SJCRH30 (cell line): ENCODE results near the gene MRPS34. TPM values are rescaled to one million over a fixed set of nuclear protein-coding genes. Genes with fewer than 3 reads are reported as not detected.

Experiments used
- DNase-seq, 2 experiments: peaks; one replicate each; pipeline ENCODE4 v3.0.0-alpha.2; 2015 to 2020
- H3K27ac ChIP-seq: fragments of 250-450 bp; sonication (Bioruptor Pico); 2 replicates; pipeline ENCODE4 v1.5.1; 2020; ENCODE audit warnings: mild to moderate bottlenecking, moderate library complexity
- H3K27me3 ChIP-seq: fragments of 250-450 bp; sonication (Bioruptor Pico); 2 replicates; pipeline ENCODE4 v1.5.1; 2020; ENCODE audit warnings: mild to moderate bottlenecking, moderate library complexity
- H3K36me3 ChIP-seq: fragments of 250-450 bp; sonication (Bioruptor Pico); 2 replicates; pipeline ENCODE4 v1.5.1; 2020; ENCODE audit warnings: mild to moderate bottlenecking, moderate library complexity
- H3K4me1 ChIP-seq: fragments of 250-450 bp; sonication (Bioruptor Pico); 2 replicates; pipeline ENCODE4 v1.5.1; 2020; ENCODE audit warnings: mild to moderate bottlenecking, moderate library complexity
- H3K4me3 ChIP-seq: fragments of 250-450 bp; sonication (Bioruptor Pico); 2 replicates; pipeline ENCODE4 v1.5.1; 2020; ENCODE audit warnings: mild to moderate bottlenecking, moderate library complexity
- H3K9me3 ChIP-seq: fragments of 250-450 bp; sonication (Bioruptor Pico); replicated peaks from 2 replicates; pipeline ENCODE4 v1.5.1; 2020; ENCODE audit warnings: mild to moderate bottlenecking, moderate library complexity
- total RNA-seq: library from RNA; depleted of rRNA; stranded (reverse); fragments of >200 nt; shearing (Covaris generic); gene quantifications from 2 replicates; pipeline ENCODE4 v1.2.3, GENCODE V29; 2014; rRNA removed

MRPS34 gene
- total RNA-seq, 1 experiment from 2014 or later = 55.3 TPM

- Histone ChIP-seq H3K36me3 (peaks cover 17% of the 10 kb centered on the region), H3K27me3 (no peaks in the 10 kb centered on the region), H3K27ac (no peak overlapping the region), H3K4me3 (no peak overlapping the region), H3K4me1 (no peaks in the 10 kb centered on the region), H3K9me3 (no peaks in the 10 kb centered on the region)
- no peak for DNase-seq
Observed at GRCh38 chr16:1729445-1729844, 43.5 kb downstream of the MRPS34 start.

GRCh38 chr16:1729026-1729425, 43.9 kb downstream of the MRPS34 start:
- Histone ChIP-seq H3K27ac (no peak overlapping the region), H3K9me3 (no peaks in the 10 kb centered on the region), H3K4me3 (no peak overlapping the region), H3K36me3 (peaks cover 13% of the 10 kb centered on the region), H3K4me1 (no peaks in the 10 kb centered on the region), H3K27me3 (no peaks in the 10 kb centered on the region)
- no peak for DNase-seq

- Histone ChIP-seq H3K4me3 (no peak overlapping the region), H3K36me3 (peaks cover 6% of the 10 kb centered on the region; the same call in 1 of the 2 replicates), H3K4me1 (peaks cover 8% of the 10 kb centered on the region; the same call in 1 of the 2 replicates), H3K9me3 (no peaks in the 10 kb centered on the region), H3K27ac (no peak overlapping the region), H3K27me3 (no peaks in the 10 kb centered on the region)
- no peak for DNase-seq
Observed at GRCh38 chr16:1727651-1728624, 45.0 kb downstream of the MRPS34 start.

GRCh38 chr16:1726661-1727502, 46.1 kb downstream of the MRPS34 start:
- no peak overlapping the region for H3K27ac ChIP-seq
- H3K4me3 ChIP-seq = no peak overlapping the region
- H3K27me3 ChIP-seq = no peaks in the 10 kb centered on the region
- peaks cover 5% of the 10 kb centered on the region; the same call in 1 of the 2 replicates for H3K36me3 ChIP-seq
- no peak for DNase-seq
- H3K4me1 ChIP-seq = peaks cover 13% of the 10 kb centered on the region; the same call in 1 of the 2 replicates
- H3K9me3 ChIP-seq = no peaks in the 10 kb centered on the region

- no peaks in the 10 kb centered on the region for H3K9me3 ChIP-seq
Observed at GRCh38 chr16:1724491-1724890, 48.4 kb downstream of the MRPS34 start.

GRCh38 chr16:1723450-1724147, 49.3 kb downstream of the MRPS34 start:
- peak overlapping the region; percentile 38; the same call in 1 of the 2 replicates for H3K27ac ChIP-seq

More at GRCh38 chr16:1724491-1724890, 48.4 kb downstream of the MRPS34 start:
- Histone ChIP-seq H3K36me3 (no peaks in the 10 kb centered on the region; the same call in 1 of the 2 replicates), H3K4me3 (no peak overlapping the region), H3K4me1 (peaks cover 16% of the 10 kb centered on the region; the same call in 1 of the 2 replicates), H3K27ac (no peak overlapping the region), H3K27me3 (no peaks in the 10 kb centered on the region)
- DNase-seq = no peak

More at GRCh38 chr16:1723450-1724147, 49.3 kb downstream of the MRPS34 start:
- DNase-seq = peak; percentile 28 to 70
- Histone ChIP-seq H3K9me3 (no peaks in the 10 kb centered on the region), H3K36me3 (no peaks in the 10 kb centered on the region; the same call in 1 of the 2 replicates), H3K4me1 (peaks cover 16% of the 10 kb centered on the region; the same call in 1 of the 2 replicates), H3K4me3 (no peak overlapping the region), H3K27me3 (no peaks in the 10 kb centered on the region)

Other genes starting within 250 kb of the MRPS34 start
- 1.1 and 1.2 TPM in 2 replicates for gene TMEM204, start 239.5 kb downstream of the MRPS34 start, total RNA-seq
- gene IFT140, start 161.1 kb downstream of the MRPS34 start, total RNA-seq = 4.4 and 6.5 TPM in 2 replicates
- gene CRAMP1, start 160.8 kb downstream of the MRPS34 start, total RNA-seq = 9.5 and 12.6 TPM in 2 replicates
- 83.4 and 87.4 TPM in 2 replicates for gene JPT2, start 94.9 kb downstream of the MRPS34 start, total RNA-seq
- 24.7 and 34.7 TPM in 2 replicates for gene MAPK8IP3, start 66.9 kb downstream of the MRPS34 start, total RNA-seq
- gene NME3, start 1.6 kb downstream of the MRPS34 start, total RNA-seq = 1.2 and 1.6 TPM in 2 replicates
- 3.6 and 5.2 TPM in 2 replicates for gene EME2, start 324 bp downstream of the MRPS34 start, total RNA-seq
- gene SPSB3, start 9.4 kb upstream of the MRPS34 start, total RNA-seq = 9.6 and 12.4 TPM in 2 replicates
- gene NUBP2, start 9.8 kb upstream of the MRPS34 start, total RNA-seq = 45.0 and 55.3 TPM in 2 replicates
- gene IGFALS, start 20.6 kb upstream of the MRPS34 start, total RNA-seq = not detected in 2 replicates
- gene HAGH, start 53.7 kb upstream of the MRPS34 start, total RNA-seq = 14.6 and 15.0 TPM in 2 replicates
- gene FAHD1, start 54.1 kb upstream of the MRPS34 start, total RNA-seq = 16.2 and 19.5 TPM in 2 replicates
- not detected in 2 replicates for gene MEIOB, start 99.0 kb upstream of the MRPS34 start, total RNA-seq
- not detected in 2 replicates for gene HS3ST6, start 145.3 kb upstream of the MRPS34 start, total RNA-seq
- 16.0 and 18.7 TPM in 2 replicates for gene MSRB1, start 170.1 kb upstream of the MRPS34 start, total RNA-seq
- gene RPL3L, start 181.6 kb upstream of the MRPS34 start, total RNA-seq = 0.32 and 0.56 TPM in 2 replicates
- 157 and 169 TPM in 2 replicates for gene NDUFB10, start 186.4 kb upstream of the MRPS34 start, total RNA-seq
- 4,297 and 4,417 TPM in 2 replicates for gene RPS2, start 191.7 kb upstream of the MRPS34 start, total RNA-seq
- not detected in 2 replicates for gene RNF151, start 193.7 kb upstream of the MRPS34 start, total RNA-seq
- gene TBL3, start 198.9 kb upstream of the MRPS34 start, total RNA-seq = 30.6 and 31.8 TPM in 2 replicates
- gene NOXO1, start 208.3 kb upstream of the MRPS34 start, total RNA-seq = 0.43 TPM in 1 of 2 replicates, not detected in the other
- 20.6 and 32.2 TPM in 2 replicates for gene GFER, start 211.1 kb upstream of the MRPS34 start, total RNA-seq
- gene SYNGR3, start 216.8 kb upstream of the MRPS34 start, total RNA-seq = 0.73 and 0.81 TPM in 2 replicates
- gene ZNF598, start 236.7 kb upstream of the MRPS34 start, total RNA-seq = 22.9 and 25.6 TPM in 2 replicates
- 1.6 TPM in 2 replicates for gene NPW, start 246.7 kb upstream of the MRPS34 start, total RNA-seq